ENCODE data around the gene RARB. TPM values are rescaled to one million over a fixed set of nuclear protein-coding genes. Genes with fewer than 3 reads are reported as not detected.

Gene RARB
- polyA plus RNA-seq, 1 donor from 2014 or later = 13.2 TPM

- no peak overlapping the region for H3K27ac ChIP-seq (ENCODE audit: low read length)
- no peak overlapping the region for H3K9ac ChIP-seq (ENCODE audit: low read length)
- no peaks in the 10 kb centered on the region for H4K20me1 ChIP-seq (ENCODE audit: insufficient read depth)
- no peaks in the 10 kb centered on the region for H3K36me3 ChIP-seq (ENCODE audit: insufficient read depth, low read length)
- TF ChIP-seq TAF1 (IDR thresholded peaks at IDR 0.05; ENCODE audit: low read depth) = no peak
- no peak for TF ChIP-seq SMC3 (conservative IDR thresholded peaks at IDR 0.05; ENCODE audit: poor library complexity)
- TF ChIP-seq RAD21 (conservative IDR thresholded peaks at IDR 0.05) = no peak
- no peak for TF ChIP-seq MXI1 (conservative IDR thresholded peaks at IDR 0.05; ENCODE audit: poor library complexity, severe bottlenecking)
- no peak for TF ChIP-seq EP300 (conservative IDR thresholded peaks at IDR 0.05; ENCODE audit: poor library complexity, severe bottlenecking)
- TF ChIP-seq EZH2 (IDR thresholded peaks at IDR 0.05; ENCODE audit: borderline replicate concordance, insufficient read depth, low read length, poor library complexity, severe bottlenecking) = no peak
- no peak for TF ChIP-seq POLR2AphosphoS5 (IDR thresholded peaks at IDR 0.05)
- no peak for TF ChIP-seq REST (IDR thresholded peaks at IDR 0.05; ENCODE audit: borderline replicate concordance)
- TF ChIP-seq CTCF (IDR thresholded peaks at IDR 0.05; ENCODE audit: poor library complexity, severe bottlenecking) = no peak
- no peak overlapping the region for H3K4me3 ChIP-seq (ENCODE audit: low read length)
- H3F3A ChIP-seq (ENCODE audit: insufficient read depth, low read length, poor library complexity, severe bottlenecking) = no peaks in the 10 kb centered on the region
- H3K9me3 ChIP-seq (ENCODE audit: low read length) = no peaks in the 10 kb centered on the region
- H2AFZ ChIP-seq (ENCODE audit: low read depth, low read length) = no peak overlapping the region
- no peak overlapping the region for H3K4me2 ChIP-seq (ENCODE audit: low read length)
- no peaks in the 10 kb centered on the region for H3K9me2 ChIP-seq (ENCODE audit: insufficient read depth, low read length)
- no peaks in the 10 kb centered on the region for H3K79me2 ChIP-seq (replicated peaks; ENCODE audit: insufficient read depth, low read length)
- H3K27me3 ChIP-seq (ENCODE audit: insufficient read depth, low read depth, low read length) = no peaks in the 10 kb centered on the region
These were observed 23.5 kb upstream of the RARB start for GRCh38 chr3:25404569-25404968.

- H3F3A ChIP-seq (ENCODE audit: insufficient read depth, low read length, poor library complexity, severe bottlenecking) = no peaks in the 10 kb centered on the region
- no peaks in the 10 kb centered on the region for H4K20me1 ChIP-seq (ENCODE audit: insufficient read depth)
- H3K4me2 ChIP-seq (ENCODE audit: low read length) = no peak overlapping the region
- H3K79me2 ChIP-seq (replicated peaks; ENCODE audit: insufficient read depth, low read length) = no peaks in the 10 kb centered on the region
- TF ChIP-seq CTCF (IDR thresholded peaks at IDR 0.05; ENCODE audit: poor library complexity, severe bottlenecking) = no peak
- no peak for TF ChIP-seq MXI1 (conservative IDR thresholded peaks at IDR 0.05; ENCODE audit: poor library complexity, severe bottlenecking)
- no peaks in the 10 kb centered on the region for H3K27me3 ChIP-seq (ENCODE audit: insufficient read depth, low read depth, low read length)
- no peak overlapping the region for H3K4me3 ChIP-seq (ENCODE audit: low read length)
- H3K9me3 ChIP-seq (ENCODE audit: low read length) = no peaks in the 10 kb centered on the region
- H3K27ac ChIP-seq (ENCODE audit: low read length) = no peak overlapping the region
- H3K36me3 ChIP-seq (ENCODE audit: insufficient read depth, low read length) = no peaks in the 10 kb centered on the region
- no peak overlapping the region for H3K9ac ChIP-seq (ENCODE audit: low read length)
- no peak overlapping the region for H2AFZ ChIP-seq (ENCODE audit: low read depth, low read length)
- no peaks in the 10 kb centered on the region for H3K9me2 ChIP-seq (ENCODE audit: insufficient read depth, low read length)
These were observed 22.7 kb upstream of the RARB start for GRCh38 chr3:25405335-25405734.

All from neural cell (in vitro differentiated cells).